GM18867 (cell line): ENCODE data around the gene LMF1.
"Not testable (repeated sequence)": the region's sequence is repeated elsewhere in the genome, so short reads cannot be mapped to it uniquely, and the experiment has no call there.

Experiments used
- ATAC-seq: cut with Tn5 transposase; IDR thresholded peaks from one replicate; pipeline ENCODE4 v1.9.1; 2021; ENCODE audit warnings: mild to moderate bottlenecking, moderate library complexity; ENCODE audit not compliant: unreplicated experiment

Gene LMF1

DNA sequence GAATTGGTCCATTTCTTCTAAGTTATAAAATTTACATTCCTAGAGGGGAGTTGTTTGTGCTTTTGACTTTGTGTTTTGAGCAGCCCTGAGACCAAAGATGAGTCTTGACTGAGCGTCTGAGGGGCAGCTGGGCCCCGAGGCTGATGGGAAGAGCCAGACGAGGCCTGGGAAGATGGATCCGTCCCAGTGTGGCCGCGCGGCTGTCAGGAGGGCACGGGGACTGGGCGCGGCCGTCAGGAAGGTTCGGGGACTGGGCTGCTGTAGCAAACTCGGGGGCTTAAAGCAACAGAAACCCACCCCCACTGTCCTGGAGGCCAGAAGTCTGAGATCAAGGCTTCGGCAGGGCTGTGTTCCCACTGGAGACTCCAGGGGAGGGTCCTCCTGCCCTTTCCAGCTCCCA lies 132.0 kb downstream of the LMF1 start:
- ATAC-seq, result no peak

DNA sequence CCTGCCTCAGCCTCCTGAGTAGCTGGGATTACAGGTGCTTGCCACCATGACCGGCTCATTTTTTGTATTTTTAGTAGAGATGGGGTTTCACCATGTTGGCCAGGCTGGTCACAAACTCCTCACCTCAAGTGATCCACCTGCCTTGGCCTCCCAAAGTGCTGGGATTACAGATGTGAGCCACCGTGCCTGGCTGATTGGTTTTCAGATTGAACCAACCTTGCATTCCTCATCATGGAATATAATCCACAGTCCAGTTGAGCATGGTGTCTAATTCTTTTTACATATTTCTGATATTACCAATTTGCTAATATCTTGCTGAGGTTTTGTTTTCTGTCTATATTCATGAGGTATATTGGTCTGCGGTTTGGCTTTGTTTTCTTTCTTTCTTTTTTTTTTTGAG lies 134.0 kb downstream of the LMF1 start:
- not testable (repeated sequence) for ATAC-seq

DNA sequence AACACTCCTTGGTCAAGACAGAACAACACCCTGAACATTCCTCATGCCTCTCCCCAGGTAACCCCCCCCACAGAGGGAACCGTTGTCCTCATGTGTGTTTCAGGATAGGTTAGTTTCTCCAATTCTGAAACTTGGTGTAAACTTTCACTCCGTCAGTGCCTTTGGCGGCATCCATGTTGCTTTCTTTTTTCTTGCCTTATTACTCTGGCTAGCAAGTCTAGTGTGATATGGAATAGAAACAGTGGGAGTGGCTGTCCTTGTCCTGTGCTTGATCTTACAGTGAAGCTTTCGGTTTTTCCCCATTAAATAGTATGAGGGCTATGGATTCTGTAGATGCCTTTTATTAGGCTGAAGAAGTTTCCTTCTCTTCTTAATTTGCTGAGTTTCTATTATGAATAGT lies 134.6 kb downstream of the LMF1 start:
- no peak for ATAC-seq

DNA sequence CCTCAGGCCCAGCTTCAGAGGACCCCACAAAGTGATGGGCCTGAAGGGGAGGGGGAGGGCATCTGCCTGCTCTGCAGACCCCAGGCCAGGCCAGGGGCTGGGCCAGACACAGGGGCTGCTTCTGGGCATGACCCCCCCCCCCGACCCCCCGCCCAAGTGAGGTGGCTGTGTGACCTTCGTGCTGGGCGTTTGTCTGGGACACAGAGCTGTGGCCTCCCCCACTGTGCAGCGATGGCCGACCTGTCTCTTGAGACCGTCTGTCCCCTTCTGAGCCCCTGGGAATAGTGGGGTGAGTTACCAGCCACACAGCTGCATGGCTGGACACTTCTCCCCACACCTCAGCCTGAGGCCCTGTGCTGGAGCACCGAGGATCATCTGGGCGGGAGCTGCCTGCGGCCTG lies 135.4 kb downstream of the LMF1 start:
- ATAC-seq, result no peak

DNA sequence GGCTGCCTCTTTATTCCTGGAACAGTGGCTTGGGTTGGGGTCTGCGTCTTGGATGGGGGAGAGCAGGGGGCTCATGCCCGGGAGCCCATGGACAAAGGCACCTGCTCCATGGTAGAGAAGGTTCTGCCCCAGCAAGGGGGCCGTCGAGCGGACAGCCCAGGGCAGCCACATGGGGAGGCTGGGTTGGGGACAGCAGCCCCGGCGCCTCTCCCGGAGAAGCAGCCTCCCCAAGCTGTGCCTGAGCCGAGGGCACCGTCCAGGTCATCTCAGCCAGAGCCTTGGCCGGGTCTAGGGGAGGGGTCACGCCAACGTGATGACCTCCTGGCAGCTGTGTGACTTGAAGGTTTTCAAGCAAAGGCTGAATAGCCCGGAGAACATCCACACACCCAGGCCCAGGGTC lies 137.4 kb downstream of the LMF1 start:
- no peak for ATAC-seq

DNA sequence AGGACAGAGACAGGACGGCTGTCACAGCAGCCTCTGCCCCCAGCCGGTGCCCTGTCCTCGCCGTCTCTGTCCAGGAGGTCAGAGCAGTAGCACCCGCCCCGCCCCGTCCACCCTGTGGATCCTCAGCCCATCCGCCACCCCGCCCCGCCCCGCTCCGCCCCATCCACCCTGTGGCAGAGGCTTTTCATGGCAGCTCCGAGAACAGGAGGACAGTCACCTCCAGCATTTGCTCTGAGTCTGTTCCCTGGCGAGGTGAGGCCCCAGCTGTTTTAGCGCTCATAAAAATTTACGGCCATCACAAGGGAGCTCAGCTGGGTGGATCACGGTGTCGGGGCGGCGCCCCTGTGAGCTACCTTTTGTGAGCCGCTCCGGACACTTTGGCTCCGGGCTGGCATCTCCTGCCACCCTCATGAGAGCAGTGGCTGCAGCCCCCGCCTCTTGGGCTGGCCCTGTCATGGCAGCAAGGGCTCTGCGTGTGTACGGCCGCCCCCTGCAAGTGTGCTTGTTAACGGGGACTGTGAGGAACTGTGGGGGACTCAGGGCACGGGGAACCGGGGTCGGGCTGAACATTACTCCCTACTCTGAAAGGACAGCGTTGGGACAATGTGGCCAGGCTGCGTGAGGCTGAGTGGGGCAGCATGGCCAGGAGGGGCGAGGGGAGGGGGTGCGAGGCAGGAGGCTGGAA lies 138.0 kb downstream of the LMF1 start:
- no peak for ATAC-seq

DNA sequence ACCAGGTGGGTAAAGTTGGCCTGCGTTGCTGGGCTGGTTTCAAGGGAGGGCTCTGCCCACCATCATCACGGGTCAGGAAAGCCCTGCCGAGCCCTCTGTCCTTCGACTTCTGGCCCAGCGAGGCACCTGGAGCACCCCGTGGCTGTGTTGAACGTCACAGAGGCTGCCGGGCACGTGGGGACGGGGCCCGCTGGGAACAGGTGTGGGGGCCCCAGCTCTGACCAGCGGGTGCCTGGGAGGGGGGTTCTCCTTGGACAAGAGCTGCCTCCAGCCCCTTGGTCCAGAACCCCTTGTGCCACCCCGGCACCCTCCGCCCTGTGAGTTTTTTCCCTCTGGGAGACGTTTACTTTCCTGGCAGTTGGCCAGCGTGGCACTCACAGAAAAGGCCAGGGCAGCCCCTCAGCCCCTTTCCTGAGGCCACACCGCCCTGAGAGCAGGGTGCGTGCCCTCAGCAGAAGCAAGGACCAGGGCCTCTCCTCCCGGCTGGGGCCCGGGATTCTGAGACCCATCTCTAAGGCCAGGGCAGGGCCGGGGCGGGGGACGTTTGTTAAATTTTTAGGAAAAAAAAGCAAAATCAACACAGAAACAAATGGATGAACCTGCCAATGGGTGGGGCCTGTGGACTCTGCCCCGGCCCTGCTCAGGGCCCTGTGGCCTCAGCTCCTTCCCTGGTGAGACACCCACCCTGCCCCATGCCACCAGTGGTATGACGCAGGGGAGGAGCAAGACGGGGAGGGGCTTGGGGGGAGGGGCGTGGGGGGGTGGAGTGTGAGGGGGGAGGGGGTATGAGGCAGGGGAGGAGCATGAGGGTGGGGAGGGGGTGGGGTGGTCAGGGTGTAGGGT lies 139.0 kb downstream of the LMF1 start:
- ATAC-seq, result no peak

DNA sequence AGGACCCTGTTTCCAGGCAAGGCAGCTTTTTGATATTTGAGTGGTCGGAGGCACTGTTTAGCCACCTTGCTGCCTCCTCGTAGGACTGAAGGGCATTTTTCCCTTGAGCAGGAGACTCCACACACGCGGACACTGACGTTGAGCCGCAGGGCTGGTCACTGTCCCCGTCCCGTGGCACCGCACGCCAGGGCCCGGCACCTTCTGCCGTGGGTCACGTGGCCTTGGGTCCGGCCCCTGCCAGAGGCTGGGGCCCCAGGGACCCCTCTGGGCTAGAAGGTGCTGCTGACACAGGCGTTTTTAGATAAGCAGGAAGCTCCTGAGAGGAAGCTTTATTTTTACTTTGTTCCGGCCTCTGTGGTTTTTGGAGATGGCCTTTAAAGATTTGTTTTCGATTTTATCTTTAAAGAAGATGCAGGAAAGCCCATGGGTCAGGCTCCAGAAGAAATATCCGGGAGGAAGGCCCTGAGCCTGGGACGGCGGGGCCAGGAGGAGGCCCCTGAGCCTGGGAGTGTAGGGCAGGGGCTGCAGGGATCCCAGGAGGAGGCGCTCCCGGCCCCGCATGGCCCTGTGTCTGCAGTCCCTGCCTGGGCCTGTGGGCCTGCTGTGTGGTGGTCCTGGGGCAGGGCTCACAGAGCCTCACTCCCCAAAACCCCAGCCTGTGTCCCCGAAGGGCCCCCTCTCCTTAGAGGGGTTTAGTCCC lies 139.8 kb downstream of the LMF1 start:
- ATAC-seq, result no peak

DNA sequence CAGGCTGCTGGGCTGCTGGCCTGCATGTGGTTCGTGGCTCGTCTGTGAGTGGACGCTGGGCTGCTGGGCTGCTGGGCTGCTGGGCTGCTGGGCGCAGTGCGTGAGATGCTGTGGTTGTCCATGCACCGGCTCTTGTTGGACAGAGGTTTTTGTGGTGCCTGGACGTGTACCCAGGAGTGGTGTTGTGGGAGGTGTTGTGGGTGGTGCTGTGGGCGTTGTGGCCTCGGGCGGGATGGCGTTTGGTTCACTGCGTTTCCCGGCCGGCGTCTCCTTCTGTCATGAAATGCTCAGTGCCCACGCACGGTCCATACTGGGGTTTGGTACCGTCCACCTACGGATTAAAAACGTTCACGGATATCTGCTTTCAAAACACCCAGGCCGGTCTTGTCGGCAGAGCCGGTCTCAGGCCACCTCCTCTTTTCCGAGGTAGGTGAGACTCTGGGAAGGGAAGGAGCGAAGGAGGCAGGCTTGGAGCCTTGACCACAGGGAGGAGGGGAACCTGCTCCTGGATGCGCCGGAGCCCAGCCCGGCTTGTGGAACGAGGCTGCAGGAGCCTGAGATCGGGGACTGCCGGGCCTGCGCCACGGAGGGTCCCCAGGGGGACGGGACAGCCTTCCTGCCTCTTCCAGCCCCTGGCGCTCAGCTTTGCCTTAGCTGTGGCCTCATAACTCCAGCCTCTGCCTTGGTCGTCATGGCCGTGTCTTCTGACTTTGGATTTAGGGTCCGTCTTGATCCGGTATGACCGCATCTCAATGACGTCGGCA lies 140.5 kb downstream of the LMF1 start:
- no peak for ATAC-seq

DNA sequence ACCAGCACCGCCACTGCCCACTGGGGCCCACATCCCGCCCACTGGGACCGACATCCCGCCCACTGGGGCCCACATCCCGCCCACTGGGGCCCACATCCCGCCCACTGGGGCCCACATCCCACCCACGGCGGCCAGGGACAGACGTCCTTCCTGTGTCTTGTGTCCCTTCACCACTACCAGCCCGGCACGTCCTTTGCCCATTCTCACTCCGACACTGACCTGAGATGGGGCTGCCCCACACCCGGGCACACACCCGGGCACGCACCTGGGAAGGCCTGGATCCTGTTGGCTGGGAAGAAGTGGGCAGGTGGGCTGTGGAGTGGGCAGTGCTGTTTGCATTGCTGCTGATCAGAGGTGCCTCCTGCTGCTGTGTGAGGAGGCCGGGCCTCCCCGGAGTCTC lies 141.9 kb downstream of the LMF1 start:
- no peak for ATAC-seq

DNA sequence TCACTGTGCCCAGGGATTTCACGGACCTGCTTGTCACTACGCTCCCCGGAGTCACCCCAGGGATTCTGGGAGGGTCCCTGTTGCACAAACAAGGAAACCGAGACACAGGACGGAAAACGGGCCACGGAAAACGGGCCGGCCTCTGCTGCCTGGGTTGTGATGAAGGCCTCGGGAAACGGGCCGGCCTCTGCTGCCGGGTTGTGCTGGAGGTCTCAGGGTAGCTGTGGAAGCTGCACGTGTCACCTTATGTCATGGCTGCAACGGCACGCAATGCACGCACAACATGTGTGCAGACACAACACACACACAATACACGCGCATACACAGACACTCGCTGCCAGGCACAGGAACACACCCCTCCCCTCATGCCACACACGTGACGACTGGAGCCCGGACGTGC lies 143.3 kb downstream of the LMF1 start:
- ATAC-seq, result no peak

DNA sequence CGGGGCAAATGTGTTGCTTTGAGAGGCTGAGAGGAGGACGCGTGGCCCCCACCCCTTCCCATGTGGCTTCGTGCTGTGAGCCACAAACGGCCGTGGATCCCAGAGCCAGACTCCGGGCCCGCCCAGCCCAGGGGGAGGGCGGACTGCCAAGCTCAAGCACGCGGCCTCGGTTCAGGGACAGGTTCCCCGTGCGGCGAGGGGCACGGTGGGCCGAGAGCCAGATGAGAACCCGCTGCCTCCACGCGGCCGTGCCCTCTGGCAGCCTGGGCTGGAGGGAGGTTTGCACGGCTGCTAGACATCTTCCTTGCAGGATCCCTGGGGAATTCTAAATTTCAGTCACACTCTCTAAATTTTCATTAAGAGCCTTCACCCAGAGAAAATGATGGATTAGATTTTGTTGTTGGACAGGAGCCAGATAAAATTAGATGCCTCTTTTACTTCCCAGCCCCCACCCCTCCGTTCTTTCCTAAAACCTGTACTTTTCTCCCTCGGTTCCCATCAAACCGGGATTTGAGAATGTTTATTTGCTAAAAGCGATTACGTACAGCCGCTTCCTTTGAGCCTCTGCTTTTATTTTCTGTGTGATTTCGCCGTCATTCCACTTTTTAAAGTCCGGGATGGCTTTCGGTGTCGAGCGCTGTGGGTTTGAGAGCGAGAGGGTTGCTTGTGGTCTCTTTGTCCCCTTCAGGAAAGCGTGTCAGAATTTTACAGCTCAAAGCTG lies 145.3 kb downstream of the LMF1 start:
- ATAC-seq, result no peak

DNA sequence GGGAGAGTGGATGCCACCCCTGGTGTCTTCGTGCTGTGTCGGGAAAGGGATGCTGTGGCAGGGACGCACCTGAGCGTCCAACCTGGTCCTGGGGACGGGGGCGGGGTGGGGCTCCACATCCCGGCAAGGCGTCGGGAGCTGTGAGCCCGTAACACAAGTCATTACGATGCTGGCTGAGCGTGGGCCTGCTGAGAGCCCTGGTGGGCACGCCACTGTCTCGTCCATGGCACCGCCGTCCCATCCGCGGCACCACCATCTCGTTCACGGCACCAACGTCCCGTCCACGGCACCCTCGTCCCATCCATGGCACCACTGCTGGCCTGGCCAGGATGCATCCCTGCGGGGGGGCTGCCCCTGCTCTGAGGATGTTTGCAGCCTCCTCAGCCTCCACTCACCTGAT lies 146.2 kb downstream of the LMF1 start:
- ATAC-seq, result no peak

DNA sequence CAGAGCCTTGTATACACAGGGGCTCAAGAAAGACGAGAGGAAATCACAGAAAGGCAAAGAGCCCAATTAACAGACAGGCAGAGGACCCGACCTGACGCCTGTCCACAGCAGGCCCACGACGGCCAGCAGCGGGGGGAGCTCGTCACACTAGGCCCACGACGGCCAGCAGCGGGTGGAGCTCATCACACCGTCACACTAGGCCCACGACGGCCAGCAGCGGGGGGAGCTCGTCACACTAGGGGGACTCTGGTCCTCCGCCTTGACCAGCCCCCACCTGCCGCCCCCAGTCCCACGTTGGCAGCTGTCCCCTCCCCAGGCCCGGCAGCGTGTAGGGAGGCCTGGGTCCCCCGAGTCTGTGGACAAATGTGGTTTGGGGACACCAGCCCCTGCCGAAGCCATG lies 146.6 kb downstream of the LMF1 start:
- ATAC-seq, result no peak

DNA sequence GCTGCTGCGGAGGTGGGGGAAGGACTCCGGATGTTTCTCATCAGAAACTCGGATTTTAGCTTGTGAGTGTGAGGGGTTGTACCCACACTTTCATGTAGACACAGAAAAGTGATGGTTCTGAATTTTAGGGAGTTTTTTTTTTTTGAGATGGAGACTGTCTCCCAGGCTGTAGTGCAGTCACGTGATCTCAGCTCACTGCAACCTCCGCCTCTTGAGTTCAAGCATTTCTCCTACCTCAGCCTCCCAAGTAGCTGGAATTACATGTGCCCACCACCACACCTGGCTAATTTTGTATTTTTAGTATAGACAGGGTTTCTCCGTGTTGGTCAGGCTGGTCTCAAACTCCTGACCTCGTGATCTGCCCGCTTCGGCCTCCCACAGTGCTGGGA lies 147.9 kb downstream of the LMF1 start:
- ATAC-seq, result no peak

DNA sequence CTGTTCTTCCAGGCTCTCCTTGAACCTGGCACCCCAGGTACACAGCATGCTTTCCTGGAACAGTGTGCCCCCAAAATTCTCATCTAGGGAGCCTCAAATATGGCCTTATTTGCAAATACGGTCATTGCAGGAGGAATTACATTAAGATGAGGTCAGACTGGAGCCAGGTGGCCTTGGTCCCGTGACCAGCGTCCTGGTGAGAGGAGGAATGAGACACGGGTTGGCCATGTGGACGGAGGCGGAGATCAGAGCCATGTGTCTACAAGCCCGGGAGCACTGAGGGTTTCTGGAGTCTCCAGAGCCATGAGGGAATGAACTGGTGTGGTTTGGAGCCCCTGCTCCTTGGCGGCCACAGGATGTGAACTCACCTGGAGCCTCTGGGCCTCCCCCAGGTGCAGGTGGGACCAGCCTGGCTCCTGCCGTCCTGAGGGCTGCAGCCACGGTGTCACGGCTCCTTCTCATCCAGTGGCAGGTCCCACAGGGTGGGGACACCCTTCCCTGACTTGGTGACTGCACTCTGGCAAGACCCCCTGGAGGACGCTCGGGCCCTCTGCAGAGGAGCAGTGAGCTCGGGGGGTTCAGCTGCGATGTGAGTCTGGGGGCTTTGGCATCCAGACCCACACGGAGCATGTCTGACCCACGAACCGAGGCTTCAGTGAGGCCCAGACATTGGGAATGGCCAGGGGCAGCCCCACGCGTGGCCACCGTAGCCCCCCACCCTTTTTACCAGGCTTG lies 148.4 kb downstream of the LMF1 start:
- no peak for ATAC-seq

DNA sequence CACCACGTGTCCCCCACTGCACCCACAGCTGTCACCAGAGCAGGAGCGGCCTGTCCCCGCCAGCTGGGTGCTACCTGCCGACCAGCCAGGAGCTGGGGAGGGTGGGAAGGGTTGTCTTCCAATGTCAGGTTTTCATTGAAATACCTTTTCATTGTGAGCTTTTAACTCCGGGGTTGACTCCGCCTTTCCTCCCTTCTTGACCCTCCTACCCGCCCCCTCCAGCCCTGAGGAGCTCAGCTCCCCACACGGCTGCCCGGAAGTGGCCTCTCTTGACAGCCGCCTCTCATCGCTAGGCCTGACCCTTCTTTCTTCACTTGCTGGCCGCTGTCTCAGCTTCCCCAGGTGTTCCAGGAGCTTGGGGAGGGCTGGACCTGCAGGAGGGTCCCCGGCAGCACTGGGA lies 149.0 kb downstream of the LMF1 start:
- no peak for ATAC-seq

DNA sequence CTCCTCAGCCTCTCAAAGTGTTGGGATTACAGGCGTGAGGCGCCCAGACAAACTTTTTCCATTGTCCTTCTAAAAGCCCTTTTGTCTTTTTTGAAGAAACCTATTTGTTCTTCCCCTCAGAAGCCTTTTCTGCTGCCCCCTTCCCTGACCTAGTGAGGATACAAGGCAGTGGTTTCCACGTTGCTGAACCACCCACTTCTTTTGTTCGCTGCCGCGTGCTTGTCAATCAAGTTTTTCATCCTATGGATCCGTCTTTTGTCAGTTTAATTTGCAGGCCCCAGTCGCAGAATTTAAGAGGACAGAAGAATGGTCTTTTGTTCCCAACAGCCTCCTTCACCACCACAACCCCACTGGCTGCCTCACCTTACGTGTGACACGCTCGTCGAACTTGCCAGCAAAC lies 150.0 kb downstream of the LMF1 start:
- no peak for ATAC-seq

DNA sequence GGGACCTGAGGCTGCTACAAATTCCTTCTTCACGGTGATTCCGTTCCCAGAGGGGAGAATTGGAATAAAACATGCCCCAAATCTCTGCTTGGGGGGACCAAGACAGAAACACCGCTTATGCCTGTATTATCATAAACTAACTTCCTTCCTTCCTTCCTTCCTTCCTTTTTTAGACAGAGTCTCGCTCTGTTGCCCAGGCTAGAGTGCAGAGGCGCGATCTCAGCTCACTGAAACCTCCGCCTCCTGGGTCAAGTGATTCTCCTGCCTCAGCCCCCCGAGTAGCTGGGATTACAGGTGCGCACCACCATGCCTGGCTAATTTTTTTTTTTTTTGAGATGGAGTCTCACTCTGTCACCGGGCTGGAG lies 150.8 kb downstream of the LMF1 start:
- not testable (repeated sequence) for ATAC-seq
